SIG-M5 treated with dmso at 0.1 percent for 504 hours (cell line): ENCODE data around the gene KLK2.

Experiments
- DNase-seq: peaks from one replicate; lab custom pipeline; 2025; ENCODE audit not compliant: unreplicated experiment; lab: John Stamatoyannopoulos, UW

The KLK2 gene

GRCh38 chr19:50844296-50844935 is 28.8 kb upstream of the KLK2 start:
- no peak for DNase-seq

- DNase-seq, result no peak
Measured at GRCh38 chr19:50850738-50851137, 22.5 kb upstream of the KLK2 start.

GRCh38 chr19:50851620-50852019 is 21.6 kb upstream of the KLK2 start:
- no peak for DNase-seq

- DNase-seq, result no peak
Measured at GRCh38 chr19:50854636-50855410, 18.4 kb upstream of the KLK2 start, which contains the start of gene KLK3. Gene KLK3 (plus strand): TSS chr19:50854915. CDS start chr19:50854956, 41 bp downstream.

- DNase-seq, result no peak
Measured at GRCh38 chr19:50857366-50857765, 15.9 kb upstream of the KLK2 start.

- DNase-seq, result no peak
Measured at GRCh38 chr19:50858886-50859285, 14.4 kb upstream of the KLK2 start.

GRCh38 chr19:50859849-50860248 is 13.4 kb upstream of the KLK2 start:
- DNase-seq, result no peak

GRCh38 chr19:50861010-50861409 is 12.2 kb upstream of the KLK2 start:
- no peak for DNase-seq

GRCh38 chr19:50861496-50862286 is 11.5 kb upstream of the KLK2 start:
- DNase-seq, result no peak

GRCh38 chr19:50869479-50869878 is 3.8 kb upstream of the KLK2 start:
- no peak for DNase-seq

GRCh38 chr19:50870417-50871089 is 2.7 kb upstream of the KLK2 start:
- no peak for DNase-seq

GRCh38 chr19:50874211-50874610 is 972 bp downstream of the KLK2 start:
- DNase-seq, result no peak

GRCh38 chr19:50875795-50876422 is 2.7 kb downstream of the KLK2 start:
- DNase-seq, result no peak

- DNase-seq, result no peak
Measured at GRCh38 chr19:50876456-50876855, 3.2 kb downstream of the KLK2 start.

GRCh38 chr19:50877338-50877737 is 4.1 kb downstream of the KLK2 start:
- no peak for DNase-seq

- DNase-seq, result no peak
Measured at GRCh38 chr19:50878851-50879250, 5.6 kb downstream of the KLK2 start.

GRCh38 chr19:50880241-50880640 is 7.0 kb downstream of the KLK2 start:
- no peak for DNase-seq

GRCh38 chr19:50882188-50882587 is 8.9 kb downstream of the KLK2 start:
- no peak for DNase-seq

- DNase-seq, result no peak
Measured at GRCh38 chr19:50889638-50890037, 16.4 kb downstream of the KLK2 start.

- DNase-seq, result no peak
Measured at GRCh38 chr19:50890422-50891252, 17.4 kb downstream of the KLK2 start.
